HG03457 (cell line): ENCODE measurements around the gene RRP8.

ENCODE experiments used
- ATAC-seq: cut with Tn5 transposase; IDR thresholded peaks from one replicate; pipeline ENCODE4 v1.9.1; 2021; ENCODE audit warnings: moderate number of reproducible peaks; ENCODE audit not compliant: unreplicated experiment

RRP8 gene

GRCh38 chr11:6604790-6605189 is 1.4 kb upstream of the RRP8 start:
- no peak for ATAC-seq

DNA sequence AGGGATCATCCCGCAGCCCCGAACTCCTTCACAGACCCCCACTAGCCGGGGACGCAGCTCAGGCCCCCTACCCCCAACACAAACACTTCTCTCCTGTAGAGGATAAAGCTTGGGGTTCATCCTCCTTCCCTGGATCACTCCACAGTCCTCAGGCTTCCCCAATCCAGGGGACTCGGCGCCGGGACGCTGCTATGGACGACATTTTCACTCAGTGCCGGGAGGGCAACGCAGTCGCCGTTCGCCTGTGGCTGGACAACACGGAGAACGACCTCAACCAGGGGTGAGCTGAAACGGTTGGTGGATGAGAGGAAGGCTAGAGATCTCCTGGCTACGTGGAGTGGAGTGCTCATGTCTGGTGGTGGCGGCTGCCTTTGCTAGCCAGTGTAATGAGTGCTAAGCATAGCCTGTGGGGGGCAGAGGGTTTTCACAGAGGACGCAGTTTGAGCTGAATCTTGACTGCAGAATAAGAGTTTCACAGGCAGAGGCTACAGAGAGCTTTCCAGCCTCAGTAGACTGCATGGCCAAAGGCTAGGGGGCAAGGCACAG is 738 bp upstream of the RRP8 start:
- no peak for ATAC-seq

GRCh38 chr11:6602096-6602940 is 1.1 kb downstream of the RRP8 start:
- ATAC-seq: no peak

- ATAC-seq: no peak
These were observed 2.4 kb downstream of the RRP8 start for GRCh38 chr11:6601041-6601461.

GRCh38 chr11:6599881-6600390 is 3.5 kb downstream of the RRP8 start:
- no peak for ATAC-seq

DNA sequence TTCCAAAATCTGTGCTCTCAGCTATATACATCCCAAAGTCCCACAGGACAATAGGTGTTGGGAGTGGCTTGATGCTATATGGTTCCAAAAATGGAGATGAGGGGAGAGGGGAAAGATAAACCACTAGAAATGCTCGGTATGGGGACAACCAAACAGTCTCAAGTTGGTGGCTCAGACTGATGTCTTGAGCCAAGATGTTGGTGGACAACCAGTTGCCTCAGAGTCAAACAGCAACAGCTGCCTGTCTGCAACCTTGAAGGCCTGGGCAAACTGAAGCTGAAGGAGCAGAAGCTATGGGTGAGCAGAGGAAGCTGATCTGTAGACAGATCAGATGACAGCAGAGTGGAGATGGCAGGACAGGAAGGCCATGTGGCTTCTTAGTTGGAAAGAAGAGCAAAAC is 4.0 kb downstream of the RRP8 start:
- ATAC-seq: no peak

GRCh38 chr11:6598555-6598954 is 4.9 kb downstream of the RRP8 start:
- ATAC-seq: no peak

- no peak for ATAC-seq
These were observed 7.1 kb downstream of the RRP8 start for GRCh38 chr11:6596239-6596877.

DNA sequence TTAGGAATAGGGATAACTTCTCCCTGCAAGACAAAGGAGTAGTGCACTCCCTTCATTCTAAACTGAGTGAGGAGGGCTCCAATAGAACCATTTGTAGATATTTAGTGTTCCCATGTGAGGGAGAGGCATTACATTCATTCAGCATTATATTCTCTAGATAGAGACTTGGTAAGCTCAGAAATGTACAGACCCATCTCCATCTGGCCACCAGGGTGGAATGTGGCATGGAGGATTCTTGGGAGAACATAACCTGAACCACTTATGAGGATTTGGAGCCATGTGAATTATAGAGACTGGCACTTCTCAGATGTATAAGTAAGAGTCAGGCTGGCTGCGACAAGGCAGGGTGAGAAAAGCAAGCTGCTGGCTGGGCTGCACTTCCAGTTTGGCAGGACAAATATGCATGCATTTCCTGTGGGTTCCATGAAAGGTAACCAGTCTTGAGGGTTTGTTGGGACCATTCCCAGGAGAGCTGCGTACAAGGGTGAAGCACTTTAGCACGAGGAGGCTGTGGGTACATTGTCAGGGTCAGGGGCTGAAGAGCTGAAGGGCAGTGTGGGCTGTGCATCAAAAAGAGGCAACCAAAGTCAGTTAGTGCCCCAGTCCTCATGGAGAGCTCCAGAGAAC is 9.2 kb downstream of the RRP8 start:
- ATAC-seq: no peak

DNA sequence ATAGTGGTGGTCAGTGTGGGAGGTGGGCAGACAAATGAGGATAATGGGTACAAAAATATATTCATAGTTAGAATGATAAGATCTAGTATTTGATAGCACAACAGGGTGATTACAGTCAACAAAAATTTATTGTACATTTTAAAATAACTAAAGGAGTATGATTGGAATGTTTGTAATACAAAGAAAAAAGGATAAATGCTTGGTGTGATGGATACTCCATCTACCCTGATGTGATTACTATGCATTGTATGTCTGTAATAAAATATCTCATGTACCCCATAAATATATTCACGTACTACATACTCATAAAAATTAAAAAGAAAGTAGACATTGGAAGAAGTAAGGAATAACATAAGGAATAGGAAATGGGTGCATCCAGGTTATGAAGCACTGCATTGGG is 15.4 kb downstream of the RRP8 start:
- ATAC-seq: no peak

GRCh38 chr11:6587360-6587953 is 16.0 kb downstream of the RRP8 start:
- ATAC-seq: no peak

DNA sequence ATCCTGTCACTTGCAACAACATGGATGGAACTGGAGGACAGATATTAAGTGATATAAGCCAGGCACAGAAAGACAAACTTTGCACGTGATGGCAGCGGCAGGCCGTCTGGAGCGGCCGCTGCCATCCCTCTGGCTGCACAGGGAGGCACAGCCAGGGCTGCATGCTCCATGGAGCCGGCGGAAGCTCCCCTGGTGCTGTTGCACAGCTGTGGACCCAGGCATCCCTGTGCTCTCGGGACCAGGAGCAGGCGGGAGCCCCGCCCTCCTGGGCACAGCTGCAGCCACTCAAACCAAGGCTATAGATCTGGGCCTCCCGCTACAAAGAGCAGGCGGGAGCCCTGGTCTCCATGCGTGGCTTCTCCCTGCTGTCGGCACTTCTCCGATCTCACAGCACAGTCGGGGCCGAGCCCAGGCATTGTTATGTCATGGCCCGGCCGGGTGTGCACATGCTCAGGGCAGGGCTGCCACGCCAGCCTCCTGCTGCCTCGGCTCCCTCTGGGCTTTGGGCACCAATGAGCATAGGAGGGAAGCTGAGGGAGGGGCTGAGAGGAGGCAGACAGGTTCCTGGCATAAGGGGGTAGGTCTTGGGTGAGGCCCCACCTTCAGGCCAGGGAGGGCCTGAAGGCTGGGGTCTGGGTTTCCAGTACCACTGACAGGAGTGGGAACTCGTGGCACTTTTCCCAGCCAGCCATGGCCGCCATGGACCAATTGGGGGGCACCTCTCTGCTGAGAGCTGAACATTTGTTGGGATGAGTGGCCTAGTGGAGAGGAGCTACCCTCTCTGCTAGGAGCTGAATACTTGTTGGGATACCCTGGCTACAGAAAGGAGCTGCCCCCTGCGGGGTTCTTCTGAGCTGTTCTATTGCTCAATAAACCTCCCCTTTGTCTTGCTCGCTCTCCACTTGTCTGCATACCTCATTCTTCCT is 16.7 kb downstream of the RRP8 start:
- ATAC-seq: no peak

- no peak for ATAC-seq
These were observed 18.9 kb downstream of the RRP8 start for GRCh38 chr11:6584528-6584927.

GRCh38 chr11:6583584-6583983 is 19.8 kb downstream of the RRP8 start:
- no peak for ATAC-seq

- ATAC-seq: no peak
These were observed 23.7 kb downstream of the RRP8 start for GRCh38 chr11:6579681-6580080.

DNA sequence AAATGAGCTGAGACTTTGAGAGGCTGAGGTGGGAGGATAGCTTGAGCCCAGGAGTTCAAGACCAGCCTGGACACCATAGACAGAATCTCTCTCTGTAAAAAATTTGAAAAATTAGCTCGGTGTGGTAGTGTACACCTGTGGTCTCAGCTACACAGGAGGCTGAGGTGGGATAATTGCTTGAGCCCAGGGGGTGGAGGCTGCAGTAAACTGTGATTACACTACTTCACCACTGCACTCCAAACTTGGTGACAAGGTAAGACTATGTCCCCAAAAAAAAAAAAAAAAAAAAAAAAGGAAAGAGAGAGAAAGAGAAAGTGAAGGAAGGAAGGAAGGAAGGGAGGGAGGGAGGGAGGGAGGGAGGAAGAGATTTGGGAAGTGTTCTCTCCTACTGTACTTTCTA is 25.3 kb downstream of the RRP8 start:
- no peak for ATAC-seq

GRCh38 chr11:6576471-6577373 is 26.7 kb downstream of the RRP8 start:
- no peak for ATAC-seq

DNA sequence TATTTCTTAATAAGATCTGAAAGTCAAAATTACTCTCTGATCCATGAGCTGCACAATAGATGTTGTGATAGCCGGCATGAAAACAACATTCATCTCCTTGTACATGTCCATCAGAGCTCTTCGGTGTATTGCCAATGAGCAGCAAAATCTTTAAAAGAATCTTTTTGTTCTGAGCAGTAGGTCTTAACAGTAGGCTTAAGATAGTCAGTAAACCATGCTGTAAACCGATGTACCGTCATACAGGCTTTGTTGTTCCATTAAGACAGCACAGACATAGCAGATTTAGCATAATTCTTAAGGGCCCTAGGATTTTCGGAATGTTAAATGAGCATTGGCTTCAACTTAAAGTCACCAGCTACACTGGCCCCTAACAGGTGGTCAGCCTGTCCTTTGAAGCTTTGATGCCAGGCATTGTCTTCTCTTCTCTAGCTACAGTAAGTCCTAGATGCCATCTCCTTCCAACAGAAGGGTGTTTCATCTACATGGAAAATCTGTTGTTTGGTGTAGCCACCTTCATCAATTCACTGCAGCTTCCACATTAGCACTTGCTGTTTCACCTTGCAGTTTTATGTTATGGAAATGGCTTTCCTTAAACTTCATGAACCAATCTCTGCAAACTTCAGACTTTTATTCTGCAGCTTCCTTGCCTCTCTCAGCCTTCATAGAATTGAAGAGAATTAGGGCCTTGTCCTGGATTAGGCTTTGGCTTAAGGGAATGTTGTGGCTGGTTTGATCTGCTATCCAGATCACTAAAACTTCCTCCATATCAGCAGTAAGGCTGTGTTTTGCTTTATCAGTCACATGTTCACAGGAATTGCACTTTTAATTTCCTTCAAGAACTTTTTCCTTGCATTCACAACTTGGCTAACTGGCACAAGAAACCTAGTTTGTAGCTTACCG is 28.4 kb downstream of the RRP8 start:
- ATAC-seq: no peak
